Activated CD4-positive, alpha-beta T cell treated with anti-CD3 and anti-CD28 coated beads, Interleukin-2, amount 50 U/mL, for 16 hours (primary cell): ENCODE measurements around the gene SLC30A3.
"Not testable (repeated sequence)": the region's sequence is repeated elsewhere in the genome, so short reads cannot be mapped to it uniquely, and the experiment has no call there.

Experiments used
- DNase-seq: peaks from one replicate; pipeline ENCODE4 v3.0.0-alpha.2; 2020

The SLC30A3 gene

DNA sequence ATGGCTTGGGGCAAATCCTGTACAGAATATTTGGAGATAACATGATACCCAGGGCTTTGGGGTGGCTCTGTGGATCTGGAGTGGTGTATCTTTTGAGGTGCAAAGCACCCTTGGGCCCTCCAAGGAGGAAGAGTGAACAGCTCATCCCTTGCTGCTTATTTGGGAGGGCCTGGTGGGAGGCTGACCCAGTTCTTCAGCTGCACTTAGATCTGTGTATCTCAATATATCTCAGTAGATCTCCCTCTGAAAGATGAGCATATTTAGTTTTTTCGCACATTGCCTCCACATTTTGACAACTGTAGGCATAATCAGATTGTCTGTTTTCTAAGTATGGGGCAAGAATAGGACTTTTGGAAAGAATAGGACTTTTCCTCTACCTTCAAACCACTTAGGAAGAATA lies 22.1 kb upstream of the SLC30A3 start:
- no peak for DNase-seq

DNA sequence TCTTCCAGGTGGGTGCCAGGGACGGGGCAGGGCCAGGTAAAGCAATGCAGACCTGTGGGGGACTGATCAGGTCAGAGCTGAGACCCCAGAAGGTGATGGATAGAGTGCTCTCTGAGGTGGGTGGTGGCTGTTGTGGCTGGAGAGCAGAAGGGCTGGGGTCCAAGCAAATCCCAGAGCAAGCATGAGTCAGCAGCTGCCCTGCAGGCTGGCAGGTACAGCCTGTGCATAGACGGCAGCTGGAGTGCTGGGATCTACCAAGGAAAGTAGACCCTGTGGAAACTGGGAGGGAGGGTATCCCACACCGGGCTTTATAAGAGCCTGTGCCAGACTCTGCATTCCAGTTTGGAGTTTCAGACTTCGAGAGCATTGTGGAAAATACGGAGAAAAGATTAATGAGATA lies 20.0 kb upstream of the SLC30A3 start:
- no peak for DNase-seq

DNA sequence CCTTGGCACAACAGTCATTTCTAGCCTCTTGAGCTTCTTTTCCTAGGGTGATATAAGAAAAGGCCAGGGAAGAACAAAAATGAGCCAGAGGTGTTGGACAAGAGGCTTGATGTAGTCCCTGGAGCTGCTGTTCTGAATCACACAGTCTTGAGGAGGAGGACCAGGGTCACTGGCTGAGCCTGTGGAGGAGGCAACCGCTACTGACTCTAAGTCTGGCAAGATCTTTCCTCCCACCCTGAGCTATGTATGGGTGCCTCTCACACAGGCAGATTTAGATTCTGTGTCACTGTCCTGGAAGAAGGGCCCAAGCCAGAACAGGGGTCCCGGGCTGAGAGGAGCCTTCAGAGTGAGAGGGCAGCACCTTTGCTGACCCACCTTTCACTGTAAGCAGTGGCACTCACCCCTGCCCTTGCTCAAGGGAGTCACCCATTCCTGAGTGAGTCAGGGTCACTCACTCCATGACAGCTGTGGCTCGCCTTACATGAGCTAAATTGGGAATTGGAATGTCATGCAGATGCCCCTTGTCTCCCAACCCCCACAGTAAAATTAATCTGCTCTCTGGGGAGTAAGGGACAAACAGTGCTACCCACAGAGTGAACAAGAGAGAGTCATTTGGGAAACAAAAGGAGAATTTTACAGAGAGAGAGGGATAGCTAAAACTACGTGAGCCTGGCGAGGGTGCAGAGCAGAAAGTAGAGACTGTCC lies 19.2 kb upstream of the SLC30A3 start, which contains the start of gene TRIM54:
TSS of gene TRIM54 (plus strand) at position 575 of the 705 bp plus-strand sequence. CDS start 303 bp downstream, outside the sequence.
- no peak for DNase-seq

DNA sequence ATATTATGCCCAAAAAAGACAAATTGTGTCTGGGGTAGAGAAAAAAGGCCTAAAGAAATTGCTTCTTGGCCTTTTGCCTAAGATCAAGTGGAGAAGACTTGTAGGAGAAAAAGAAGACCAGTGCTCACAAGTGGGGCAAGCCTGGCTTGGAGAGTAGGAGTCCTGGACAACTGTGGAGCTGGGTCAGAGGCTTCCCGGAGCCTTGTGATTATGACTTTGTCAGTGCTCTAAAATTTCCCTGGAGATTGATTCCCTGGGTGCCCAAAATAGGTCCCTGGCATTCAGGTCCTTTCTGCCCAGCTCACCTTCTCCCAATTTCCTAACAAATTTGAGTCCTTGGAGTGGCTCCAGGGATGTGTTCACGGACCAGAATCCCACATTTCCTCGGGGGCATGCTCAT lies 18.6 kb upstream of the SLC30A3 start:
- DNase-seq = no peak

DNA sequence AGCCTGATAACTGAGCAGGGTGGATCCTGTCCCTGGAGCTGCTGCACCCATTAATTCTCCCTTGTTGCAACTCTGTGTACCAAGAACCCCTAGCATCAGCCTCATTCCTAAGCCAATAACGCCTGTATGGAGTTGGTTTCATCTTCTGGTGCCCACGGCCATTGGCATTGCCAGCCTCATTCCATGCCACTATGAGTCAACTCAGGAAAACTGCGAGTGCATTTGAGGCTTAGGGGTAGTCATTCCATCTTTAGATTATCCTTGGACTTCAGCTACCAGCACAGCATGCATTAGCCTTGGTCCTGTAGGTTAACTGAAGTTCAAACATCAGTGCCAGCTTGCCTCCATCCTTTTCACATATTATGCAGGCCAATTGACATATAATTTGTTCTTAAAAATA lies 18.0 kb upstream of the SLC30A3 start:
- DNase-seq = no peak

DNA sequence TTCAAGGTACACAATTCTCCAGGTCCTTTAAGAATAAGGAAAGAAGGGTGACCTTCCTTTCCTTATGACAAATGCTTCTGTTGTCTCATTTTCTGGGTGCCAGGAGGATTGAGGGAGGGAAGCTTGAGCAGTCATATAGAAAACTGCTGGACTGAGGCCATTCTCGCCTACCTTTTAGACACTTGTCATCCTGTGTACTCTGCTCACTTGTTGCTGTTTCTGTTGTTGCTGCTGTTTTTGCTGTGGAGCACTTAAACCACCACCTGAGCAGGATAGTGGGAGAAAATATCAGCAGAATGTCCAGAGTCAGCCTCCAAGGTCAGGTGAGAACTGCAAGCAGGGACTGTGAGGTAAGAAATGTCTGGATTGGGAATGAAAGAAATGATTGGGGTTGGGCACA lies 15.2 kb upstream of the SLC30A3 start:
- no peak for DNase-seq

DNA sequence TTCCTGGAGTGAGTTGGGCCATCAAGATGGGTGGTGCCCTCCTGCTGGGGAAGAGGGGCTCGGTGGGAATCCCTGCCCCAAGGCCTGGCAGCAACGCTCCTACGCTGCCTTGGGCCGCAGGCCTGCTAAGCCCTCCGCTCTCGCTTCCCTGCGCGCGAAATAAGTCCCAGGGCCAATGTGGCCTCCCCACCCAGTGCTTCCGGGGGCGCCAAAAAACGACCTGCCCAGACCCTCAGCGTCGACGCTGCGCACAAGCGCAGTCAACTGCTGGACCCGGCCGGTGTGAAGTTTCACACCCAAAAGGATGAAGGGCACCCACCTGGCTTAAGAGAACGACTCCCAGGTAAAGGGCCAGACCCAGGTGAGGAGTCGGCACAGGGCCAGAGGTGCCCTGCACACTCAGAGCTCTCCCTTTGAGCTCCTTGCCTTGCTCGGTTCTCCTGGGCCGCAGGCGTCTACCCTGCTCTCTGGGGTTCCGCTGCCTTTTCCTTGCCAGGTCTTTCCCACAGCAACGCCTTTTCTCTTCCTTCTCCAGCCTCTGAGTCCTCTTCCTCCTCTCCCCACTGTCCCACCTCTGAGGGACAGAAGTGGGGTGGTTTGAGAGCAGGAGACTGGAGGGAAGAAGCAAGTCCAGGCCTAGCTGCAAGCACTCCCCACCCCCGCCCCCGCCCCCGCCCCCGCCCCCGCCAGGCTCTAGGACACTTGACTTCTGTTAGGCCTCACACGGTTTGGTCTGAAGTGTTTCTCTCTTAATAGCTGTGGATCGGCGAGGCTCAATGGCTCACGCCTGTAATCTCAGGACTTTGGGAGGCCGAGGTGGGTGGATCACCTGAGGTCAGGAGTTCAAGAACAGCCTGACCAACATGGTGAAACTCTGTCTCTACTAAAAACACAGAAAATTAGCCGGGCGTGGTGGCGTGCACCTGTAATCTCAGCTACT lies 12.6 kb upstream of the SLC30A3 start, which contains the start of gene DNAJC5G:
TSS of gene DNAJC5G (plus strand) at position 223 of the 940 bp plus-strand sequence. CDS start 1,296 bp downstream, outside the sequence.
- no peak for DNase-seq

DNA sequence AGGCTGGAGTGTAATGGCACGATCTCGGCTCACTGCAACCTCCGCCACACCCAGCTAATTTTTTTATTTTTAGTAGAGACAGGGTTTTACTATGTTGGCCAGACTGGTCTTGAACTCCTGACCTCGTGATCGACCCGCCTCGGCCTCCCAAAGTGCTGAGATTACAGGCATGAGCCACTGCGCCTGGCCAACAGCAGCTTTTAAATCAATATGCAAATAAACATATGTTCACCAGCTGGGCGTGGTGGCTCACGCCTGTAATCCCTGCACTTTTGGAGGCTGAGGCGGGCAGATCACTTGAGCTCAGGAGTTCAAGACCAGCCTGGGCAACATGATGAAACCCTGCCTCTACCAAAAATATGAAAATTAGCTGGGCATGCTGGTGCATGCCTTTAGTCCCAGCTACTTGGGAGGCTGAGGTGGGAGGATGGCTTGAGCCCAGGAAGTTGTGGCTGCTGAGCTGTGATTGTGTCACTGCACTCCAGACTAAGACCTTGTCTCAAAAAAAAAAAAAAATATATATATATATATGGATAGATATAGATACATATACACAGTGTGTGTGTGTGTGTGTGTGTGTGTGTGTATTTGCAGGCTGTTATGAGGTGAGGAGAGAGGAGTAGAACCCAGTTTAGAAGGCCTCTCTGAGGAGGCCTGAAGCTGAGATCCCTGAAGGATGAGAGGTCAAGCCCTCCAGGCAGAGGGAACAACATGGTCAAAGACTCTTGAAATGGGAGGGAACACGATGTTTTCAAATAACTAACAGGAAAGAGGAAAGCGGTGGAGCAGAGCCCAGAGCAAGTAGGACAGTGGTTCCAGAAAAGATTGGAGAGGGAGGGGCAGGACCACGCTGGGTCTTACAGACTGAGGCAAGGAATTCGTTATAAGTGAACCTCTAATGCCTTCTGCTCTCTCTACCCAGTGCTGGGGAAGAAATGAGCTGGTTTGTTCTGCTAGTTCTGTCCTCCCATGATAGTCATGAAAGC lies 10.0 kb upstream of the SLC30A3 start:
- not testable (repeated sequence) for DNase-seq

DNA sequence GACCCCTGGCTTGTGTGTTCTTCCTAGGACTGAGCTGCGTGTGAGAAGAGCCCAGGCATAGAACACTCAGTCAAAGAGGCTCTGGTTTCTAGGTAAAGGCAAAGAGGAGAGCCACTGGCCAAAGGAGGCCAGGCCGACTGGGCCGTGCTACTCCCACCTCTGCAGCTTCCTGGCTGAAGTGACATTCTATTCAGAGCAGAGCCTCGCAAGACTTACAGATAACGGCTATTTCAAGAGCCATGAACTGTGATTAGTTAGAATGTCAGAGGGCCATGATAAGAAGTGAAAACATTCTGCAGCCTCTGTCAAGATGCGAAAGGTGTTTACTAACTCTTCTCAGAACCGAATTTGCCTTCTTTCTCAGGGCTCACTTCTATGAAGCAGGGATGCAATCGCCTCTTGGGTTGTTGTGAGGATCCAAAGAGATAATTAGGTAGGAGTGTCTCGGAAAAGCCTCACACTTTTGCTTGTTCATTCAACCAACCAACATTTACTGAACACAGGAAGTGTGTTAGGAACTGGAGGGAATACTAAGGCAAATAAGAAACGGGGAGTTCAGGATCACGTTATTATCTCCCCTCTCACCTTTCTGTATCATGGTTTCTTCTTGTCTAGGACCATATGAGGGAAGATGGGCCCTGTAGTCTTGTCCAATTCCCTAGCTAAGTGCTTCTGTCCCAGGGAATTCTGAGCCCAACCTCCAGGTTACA lies 8.9 kb upstream of the SLC30A3 start:
- DNase-seq = no peak

DNA sequence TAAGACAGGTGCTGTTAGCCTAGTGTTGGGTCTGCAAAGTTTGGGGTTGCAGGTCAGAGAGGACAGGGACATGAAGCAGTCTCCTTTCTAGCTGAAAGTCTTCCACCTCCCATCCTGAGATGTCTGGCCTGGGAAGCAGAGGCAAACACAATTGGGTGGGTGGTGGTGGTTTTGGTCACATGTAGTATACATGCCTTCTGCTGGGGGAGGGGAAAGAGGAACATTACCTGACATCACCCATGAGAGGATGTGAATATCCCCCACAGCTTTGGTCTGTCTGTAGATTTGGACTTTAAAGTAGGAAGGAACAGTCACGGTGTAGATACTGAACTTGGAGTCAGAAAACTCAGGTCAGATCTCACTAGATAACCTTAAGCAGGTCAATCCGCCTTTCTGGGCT lies 7.8 kb upstream of the SLC30A3 start:
- no peak for DNase-seq

DNA sequence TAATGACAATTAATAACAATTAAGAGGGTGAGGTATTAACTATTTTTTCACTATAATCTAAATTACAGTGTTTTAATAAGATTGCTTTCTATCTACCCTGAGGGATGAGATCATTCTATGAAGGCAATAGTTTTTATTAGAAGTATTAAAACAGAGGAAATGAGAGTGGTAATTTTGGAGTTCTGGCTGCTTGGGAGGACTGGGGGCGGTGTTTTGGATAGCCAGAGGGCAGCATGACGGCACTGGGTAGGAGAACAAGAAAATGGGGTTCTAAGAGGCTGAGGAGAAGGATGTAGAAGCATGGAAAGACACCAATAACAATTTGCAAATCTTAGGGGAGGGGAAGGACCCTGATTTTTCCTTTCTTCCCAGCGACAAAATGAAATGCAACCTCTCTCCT lies 7.3 kb upstream of the SLC30A3 start:
- DNase-seq = no peak

DNA sequence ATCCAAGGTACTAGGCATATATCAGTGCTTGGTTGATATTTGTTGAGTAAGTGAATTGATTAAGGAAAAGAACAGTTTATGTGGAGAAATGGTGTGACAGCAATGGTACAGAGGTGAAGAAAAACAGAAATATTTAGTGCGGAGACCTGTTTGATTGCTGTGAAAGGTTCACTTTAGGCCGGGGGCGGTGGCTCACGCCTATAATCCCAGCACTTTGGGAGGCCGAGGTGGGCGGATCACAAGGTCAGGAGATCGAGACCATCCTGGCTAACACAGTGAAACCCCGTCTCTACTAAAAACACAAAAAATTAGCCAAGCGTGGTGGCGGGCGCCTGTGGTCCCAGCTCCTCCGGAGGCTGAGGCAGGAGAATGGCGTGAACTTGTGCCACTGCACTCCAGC lies 5.4 kb upstream of the SLC30A3 start:
- not testable (repeated sequence) for DNase-seq

DNA sequence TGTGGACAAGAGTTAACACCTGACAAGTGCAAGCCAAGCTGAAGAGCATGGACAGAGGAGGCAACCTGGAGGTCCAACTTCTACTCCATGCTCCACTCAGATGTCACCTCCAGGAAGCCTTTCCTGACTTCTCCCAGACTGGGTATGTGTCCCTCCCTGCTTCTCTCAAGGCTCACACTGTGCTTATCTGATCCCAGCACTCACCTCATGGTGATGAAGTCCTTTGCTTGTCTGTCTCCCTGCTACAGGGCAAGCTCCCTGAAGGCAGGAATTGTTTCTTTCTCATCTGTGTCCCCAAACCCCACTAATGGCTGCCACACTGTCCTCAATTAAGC lies 2.7 kb upstream of the SLC30A3 start:
- DNase-seq = no peak

DNA sequence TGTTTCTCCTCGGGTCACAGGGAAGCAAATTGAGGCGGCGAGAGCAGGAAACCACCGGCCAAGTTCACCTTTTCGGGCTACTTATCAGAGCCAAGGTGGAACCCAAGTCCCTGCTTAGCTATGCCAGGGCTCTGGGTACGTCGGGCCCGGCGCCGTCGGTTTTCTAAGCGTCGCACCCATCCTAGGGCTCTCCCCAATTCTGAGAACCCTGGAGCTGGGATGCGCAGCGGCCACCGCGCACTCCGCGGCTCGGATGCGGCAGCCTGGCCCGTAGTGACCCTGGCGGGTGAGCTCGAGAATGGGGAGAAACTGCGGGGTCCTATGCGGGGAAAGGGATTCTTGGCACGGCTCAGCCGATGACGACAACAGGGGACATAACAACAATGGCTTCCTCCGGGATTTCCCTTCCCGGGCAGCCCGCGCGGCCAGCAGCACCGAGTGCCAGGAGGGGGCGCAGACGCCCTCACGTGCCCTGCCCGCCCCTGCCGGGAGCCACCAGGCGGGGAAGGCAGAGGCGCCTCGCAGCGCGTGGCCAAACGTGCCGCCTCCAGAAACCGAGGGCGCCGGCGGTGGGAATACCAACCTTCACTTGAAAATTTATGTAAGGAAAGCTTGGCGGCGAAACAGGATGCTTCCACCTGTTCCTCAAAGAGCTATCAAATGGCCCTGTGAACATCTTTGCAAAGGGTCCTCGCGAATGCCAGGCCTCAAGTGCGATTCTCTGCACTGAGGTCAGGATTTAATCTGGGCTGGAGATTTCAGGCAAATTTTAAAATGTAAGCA lies 2.1 kb upstream of the SLC30A3 start:
- peak; percentile 63 for DNase-seq

DNA sequence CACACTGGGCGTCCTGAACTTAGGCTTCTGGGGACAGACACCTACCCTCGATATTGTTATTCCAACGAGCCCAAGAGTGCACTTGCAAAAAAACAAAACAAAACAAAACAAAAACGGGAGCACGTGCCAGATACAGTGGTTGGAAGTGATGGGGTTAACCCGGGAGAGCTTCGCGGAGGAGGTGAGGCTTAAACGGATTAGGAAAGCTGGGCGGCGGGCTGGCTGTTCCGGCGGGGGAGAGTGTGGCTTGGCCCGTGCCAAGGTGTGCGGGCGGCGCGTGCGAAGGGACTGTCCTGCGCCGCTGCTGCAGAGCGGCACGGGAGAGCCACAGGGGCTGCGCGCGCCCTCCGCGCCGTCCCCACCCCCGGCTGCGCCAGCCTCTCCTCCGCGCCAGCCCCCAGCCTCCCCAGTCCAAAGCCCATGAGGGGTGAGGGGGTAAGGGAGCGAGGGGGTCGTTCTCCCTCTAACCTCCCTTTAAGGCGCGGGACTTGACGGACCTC lies 1.5 kb upstream of the SLC30A3 start:
- DNase-seq = no peak

DNA sequence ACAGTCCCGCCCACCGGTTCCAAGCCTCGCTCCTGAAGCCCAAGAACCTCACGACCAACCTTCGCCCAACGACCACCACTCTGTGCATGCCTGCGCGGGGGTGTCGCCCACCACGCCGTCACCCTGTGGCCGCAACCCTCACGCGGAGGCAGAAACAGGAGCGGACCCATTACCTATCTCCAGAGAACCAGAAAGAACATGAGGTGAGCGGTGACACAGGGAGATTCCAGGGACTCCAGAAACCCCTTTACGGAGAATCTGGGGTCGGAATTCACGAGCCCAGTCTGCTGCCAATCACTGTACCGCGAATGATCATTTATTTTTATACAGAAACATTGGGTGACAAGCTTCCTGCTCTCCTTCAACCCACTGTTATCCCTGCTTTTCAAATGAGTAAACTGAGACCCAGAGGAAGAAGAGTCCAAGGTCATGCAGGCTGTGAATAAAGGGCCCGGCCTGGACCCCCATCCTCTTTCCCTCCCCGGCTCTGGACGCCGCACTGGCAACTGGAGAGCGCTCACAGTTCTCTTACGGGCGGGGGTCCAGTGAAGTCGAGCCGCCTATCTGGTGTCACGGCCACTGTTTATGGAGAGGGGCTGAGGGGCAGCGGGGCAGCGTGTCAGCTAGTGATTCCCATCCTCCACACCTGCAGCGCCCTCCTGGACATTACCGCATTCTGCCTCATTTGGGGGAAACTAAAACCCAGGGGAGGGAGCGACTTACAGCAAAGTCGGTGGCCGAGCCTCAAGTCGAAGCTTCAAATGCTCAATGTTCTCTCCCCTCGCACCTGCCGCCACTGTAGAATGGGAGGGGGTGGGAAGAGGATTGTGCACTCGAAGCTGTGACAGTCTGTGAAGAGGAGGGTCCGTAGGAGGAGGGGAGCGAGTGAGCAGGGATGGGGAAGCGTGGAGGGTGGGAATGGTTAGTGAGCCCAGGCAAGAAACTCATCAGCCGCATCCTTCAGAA lies 723 bp upstream of the SLC30A3 start:
- no peak for DNase-seq

DNA sequence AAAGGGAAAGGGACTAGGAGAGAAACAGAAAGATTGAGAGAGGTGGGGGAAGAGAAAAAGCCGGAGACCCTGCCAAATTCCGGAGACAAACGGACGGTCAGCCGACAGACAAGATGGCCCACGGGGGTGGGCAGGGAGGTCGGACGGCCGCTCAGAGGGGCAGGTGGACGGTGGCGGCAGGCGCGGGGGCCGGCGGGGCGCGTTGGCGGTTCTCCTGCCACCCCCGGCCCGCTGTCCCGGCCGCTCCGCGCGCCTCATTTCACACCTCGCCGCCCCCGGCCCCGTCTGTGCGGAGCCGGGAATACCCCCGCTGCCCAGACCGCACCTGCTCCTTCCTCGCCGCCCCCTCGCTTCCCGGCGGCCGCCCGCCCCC lies 935 bp downstream of the SLC30A3 start:
- DNase-seq = no peak

DNA sequence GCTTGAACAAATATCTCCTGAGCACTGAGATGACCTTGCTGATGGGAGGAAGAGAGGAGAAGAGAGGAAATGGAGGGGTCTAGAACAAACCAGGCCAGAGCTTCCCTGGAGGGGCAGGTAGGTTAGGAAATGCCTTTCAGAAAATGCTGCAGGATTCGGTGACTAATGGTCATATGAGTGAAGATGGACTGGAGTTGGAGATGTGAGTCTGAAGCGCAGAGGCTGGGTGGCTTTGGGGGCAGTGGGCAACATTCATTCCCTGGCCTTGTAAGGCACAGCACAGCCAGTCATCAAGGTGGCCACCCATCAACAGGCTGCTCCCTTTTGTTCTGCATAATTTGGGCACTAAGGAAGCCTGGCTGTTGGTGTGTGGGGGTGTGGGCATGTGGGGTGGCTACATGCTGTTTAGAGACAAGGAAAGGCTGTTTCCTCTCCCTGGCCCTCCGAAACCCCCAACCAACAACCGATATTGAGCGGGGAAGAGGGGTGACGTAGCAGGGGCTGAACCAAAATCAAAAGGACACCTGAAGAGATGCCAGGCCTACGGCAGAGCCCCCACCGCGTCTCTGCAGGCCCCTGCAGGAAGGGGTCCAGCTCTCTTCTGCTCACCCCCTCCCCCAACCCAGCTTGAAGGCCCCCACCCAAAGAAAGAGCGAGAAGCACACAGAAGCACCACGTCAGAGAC lies 1.5 kb downstream of the SLC30A3 start:
- DNase-seq = no peak

DNA sequence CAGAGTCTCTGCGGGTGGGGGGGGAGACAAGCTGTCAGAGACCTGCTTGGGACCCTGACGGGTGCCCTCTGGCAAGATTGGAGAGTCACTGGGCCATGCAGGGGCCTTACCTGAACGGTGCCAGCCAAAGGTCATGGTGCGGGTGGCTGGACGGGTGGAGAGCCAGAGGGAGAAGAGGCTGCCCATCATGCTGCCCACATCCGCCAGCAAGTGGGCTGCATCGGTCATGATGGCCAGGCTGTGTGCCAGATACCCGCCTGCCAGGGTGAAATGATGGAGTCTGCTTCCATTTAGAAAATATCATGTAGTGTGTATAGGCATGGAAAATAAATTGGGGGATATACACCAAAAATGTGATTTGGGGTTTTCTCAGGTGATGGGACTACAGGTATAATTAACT lies 4.8 kb downstream of the SLC30A3 start:
- DNase-seq = no peak
